Measurements from ENCODE around the gene L2HGDH.

- TF ChIP-seq POLR2A (IDR thresholded peaks at IDR 0.05) (no peak), POLR2AphosphoS5 (IDR thresholded peaks at IDR 0.05) (no peak), CTCF (IDR thresholded peaks at IDR 0.05) (no peak)
Observed at GRCh38 chr14:50334211-50334610, 22.2 kb upstream of the L2HGDH start.

Data from breast epithelium (tissue), 3 donors.